EL (cell line): ENCODE measurements around the gene NR3C2.

ENCODE experiments used
- DNase-seq: peaks from one replicate; pipeline ENCODE4 v3.0.0-alpha.2; 2016

The NR3C2 gene

DNA sequence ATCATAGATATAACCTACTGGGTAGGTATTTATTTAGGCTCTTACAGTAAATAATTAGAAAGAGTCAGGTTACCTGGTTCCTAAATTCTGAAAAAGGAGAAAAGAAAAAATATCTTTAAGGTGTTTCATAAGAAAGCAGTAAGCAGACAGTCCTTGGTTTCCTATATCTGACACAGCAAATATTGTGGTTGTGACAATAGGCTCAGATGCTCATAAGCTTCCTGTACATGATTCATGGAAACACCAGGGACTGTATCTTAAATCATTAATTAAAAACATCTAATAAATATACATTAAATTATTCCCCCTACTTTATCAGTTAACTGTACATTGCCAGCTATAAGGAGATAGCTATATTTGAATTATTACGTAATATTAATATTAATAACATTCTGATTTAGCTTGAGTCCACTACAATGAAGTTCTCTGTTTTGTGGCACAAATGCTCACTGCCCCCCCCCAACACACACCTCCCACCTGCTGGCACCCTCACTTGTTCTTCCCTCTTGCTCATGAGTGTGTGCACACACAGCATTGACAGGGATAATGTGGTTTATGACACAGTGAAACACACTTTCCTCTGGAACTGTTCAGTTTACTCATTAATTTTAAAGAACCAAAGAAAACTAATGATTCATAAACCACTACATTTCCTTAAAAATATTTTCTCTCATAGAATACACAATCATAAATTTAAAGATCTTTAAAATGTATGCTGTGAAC is 187.4 kb downstream of the NR3C2 start:
- no peak for DNase-seq

DNA sequence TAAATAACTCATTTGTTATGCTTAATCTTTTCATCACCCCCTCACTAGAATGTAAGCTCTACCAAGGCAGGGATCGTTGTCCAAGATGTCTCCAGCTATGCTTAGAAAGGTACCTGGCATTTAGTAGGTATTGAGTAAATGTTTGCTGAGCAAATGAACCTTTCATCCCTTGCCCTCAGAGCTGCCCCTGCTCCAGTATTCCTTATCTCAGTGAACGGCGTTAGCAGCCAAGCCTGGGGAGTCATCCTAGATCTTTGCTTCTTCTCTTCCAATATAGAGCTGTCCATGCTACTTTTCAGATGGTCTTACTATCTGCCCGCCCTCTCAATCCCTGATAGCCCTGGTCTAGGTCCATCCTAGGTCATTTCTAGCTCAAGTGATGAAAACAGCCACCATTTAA is 188.4 kb downstream of the NR3C2 start:
- DNase-seq: no peak

- DNase-seq: no peak
These were observed 193.4 kb downstream of the NR3C2 start for GRCh38 chr4:148248824-148249223.

DNA sequence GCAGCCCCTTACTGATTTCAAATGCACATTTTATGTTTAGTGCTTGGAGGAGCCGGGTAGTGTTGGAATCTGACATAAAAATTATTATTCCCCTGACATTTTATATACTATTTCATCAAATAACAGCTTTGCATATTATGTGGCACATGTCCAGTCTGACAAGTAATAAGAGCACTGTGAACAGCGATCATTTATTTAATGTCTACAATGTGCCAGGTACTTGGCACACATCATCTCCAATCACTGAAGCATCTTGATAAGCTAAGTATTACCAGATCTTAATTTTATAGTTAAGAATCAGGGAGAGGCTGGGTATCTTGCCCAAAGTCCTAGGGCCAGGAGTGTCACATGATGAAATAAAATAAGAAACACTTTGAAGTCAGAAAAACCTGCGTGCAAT is 197.2 kb downstream of the NR3C2 start:
- no peak for DNase-seq

DNA sequence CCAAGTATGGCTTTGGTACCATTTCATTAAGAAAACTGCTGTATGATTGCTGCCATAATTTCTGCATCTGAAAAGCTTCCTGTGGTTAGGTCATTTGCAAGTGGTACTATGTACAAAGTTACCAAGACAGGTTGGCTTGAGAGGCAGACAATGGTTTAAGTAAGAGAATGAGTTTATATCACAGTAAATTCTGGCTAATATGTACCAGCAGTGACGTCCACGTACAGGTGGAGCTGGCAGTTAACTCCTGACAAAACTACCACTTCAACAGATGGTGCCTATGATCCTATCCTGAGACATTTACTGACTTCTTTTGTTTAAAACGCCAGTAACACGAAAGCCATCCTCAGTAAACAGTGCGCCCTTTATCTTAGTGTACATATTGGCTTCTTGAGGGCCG is 198.4 kb downstream of the NR3C2 start:
- DNase-seq: no peak

DNA sequence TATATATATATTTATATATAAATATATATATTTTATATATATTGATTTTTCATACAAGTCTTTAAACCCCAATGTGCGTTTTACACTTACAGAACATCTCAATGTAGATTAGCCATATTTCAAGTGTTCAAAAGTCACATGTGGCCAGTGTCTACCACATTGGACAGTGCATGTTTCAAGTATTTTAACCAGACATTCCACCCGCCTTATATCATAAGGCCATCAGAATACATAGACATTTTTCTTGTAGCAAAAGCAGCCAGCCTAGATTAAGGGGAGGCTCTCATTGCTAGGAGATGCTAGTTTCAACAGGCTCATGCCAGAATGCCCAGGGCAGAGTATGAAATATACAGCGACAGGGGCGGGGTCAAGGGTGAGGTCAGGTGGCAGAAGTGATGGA is 202.0 kb downstream of the NR3C2 start:
- DNase-seq: no peak

DNA sequence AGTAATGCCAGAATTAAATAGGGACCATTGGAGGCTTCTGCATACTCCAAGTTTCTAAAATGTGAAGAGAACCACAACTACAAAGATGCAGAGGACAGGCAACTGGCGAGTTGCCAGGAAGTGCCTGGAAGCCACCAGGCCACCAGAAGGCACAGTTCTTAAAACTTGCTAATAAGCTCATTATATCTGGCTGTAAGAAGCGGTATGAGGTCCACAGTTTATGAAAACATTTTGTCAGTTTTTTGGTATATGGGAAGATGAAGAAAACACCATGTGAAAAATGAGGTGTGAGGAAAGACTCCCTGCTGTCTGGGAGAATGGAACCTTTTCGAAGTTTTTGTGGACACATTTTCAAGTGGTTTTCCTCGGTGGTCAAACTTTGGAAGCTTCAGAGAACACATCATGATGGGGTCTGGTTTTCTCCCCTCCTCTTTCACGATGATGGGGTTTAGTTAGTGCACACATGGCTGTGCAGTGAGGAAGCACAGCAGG is 202.7 kb downstream of the NR3C2 start:
- DNase-seq: no peak

- no peak for DNase-seq
These were observed 203.3 kb downstream of the NR3C2 start for GRCh38 chr4:148238811-148239493.

DNA sequence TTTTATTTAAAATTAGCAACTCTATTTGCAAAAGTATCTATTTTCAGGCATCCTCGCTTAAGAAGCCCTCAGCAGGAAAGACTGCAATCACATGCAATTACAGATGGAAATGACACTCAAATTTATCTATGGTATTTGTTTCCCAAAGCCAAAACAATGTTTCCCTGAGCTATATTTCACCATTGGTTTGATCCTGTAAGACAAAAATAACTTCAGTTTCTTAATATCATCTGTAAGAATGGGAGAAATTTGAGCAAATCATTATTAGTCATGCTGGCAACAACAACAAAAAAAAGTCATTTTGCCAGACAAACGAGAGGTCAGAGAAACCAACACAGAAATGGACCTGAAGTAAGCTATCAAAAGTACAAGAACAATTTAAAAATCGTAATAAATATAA is 204.1 kb downstream of the NR3C2 start:
- DNase-seq: no peak

GRCh38 chr4:148235809-148236208 is 206.4 kb downstream of the NR3C2 start:
- no peak for DNase-seq

DNA sequence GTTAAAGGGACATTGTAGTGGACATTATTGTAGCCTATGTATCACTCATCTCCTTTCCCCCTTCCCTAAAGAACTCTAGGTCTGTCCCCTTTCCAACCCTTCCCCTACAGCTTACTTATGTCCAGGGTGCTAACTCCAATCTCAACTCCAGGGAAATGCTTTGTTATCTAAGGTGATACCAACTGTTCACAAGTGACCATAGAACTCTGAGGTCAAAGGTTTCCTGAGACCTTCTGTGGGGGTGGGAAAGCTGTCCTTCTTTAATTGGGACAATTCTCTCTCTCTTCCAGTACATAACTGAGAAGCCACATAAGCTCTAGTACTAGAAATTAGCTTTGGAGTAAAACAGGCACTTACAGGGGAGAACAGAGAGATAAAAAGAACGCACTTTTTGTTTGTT is 212.4 kb downstream of the NR3C2 start:
- DNase-seq: no peak

DNA sequence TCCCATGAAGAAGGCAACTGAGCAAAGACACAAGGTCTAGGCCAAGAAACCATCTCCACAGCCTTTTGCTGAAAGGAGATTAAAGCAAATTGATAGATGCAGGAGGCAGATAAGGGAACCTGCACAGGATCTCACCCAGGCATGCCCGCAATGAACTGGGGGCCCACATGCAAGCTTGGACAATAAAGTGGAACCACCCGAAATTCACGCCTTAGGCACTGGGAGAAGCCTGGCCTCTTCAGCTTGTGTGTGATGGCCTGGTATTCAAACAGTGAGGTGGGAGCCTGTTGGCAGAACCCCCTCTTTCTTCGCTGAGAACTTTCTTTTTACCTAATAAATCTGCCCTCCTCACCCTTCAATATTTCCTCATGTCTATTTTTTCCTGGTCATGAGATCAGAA is 213.2 kb downstream of the NR3C2 start:
- no peak for DNase-seq

DNA sequence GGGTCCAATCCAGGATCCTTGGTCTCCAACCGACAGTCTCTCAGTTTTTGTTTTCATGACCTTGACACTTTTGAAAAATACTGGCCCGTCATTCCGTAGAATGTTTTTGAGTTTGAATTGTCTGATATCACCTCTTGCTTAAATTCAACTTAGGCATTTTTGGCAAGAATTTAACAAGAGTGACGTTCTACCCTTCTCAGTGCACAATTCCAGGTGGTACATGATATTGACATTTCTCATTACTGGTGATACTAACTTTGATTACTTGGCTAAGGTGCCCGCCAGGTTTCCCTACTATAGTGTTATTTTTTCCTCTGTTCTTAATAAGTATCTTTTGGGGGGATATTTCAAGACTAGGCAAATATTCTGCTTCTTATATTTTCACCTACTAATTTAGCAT is 215.1 kb downstream of the NR3C2 start:
- DNase-seq: no peak

DNA sequence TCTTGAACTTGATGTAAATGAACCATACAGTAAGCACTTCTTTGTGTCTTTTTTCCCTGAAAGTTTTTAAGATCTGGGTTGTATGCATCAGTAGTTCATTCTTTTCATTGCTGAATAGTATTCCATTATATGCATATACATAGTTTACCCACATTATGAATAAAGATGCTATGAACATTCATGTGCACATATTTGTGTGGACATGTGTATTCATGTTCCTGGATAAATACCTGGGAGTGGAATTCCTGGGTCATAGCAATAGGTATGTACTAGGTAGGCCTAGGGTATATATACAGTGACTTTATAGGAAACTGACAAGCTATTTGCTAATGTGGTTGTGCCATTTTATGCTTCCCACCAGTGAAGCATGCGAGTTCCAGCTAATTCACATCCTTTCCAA is 215.9 kb downstream of the NR3C2 start:
- no peak for DNase-seq

DNA sequence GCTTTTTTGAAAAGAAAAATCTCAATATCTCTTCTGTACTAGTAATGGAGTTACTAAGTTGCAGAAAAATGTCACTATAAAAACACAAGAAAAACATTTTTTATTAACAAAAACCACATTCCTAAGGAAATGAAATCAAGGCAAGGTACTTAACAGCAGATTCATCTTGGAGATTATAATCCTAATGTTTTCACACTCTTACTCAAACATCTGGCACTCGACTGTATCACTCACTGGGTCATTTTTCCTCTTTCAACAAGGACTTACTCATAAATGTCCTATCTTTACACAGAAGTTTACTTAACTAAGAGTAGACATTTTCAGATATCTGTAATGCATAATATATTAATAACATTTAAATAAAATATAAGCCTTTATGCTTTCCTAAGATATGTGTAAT is 216.6 kb downstream of the NR3C2 start:
- no peak for DNase-seq

DNA sequence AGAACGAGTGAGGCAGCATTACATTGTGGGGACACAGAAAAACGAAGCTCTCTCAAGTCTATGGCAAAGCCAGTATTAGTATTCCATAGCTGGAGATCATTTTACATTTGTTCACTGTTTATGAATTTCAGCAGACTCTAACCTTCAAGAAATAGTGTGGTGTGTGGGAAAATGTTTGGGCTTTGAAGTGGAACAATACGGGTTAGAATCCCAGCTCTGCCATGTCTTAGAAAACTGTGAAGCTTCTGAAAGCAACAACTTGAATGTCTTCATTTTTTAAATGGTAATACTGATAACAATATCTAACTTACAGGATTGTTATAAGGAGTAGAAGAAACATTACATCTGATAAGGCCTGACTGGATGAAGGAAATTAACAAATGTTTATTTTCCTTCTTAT is 217.7 kb downstream of the NR3C2 start:
- DNase-seq: no peak

DNA sequence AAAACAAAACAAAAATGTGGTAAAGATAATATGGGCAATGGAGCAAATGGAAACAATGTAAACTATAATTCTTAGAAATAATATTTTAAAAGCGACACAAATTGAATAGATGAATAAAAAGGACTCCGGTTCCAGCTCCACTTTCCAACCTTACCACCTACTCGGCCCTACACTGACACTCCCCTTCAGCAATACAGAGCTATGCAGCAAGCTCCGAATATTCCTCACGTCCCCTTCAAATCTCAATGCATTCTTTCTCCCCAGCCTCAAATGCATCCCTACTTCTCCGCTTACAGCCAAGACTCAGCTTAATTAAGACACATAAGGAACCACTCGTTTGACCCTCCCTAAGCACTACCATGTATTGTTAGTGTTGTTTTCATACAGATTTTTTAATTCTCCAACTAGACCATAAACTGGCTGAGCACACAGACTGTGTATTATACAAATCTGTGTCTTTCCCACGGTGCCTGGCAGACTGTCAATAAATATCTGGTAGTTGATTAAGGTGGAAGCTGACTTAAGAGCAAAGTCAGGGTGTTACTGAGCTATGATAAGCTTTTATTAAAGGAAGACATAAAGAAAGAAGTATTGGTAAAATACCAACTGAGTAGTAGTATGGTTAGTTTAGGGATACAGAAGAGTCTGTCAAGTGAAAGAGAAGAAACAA is 219.1 kb downstream of the NR3C2 start:
- DNase-seq: no peak

DNA sequence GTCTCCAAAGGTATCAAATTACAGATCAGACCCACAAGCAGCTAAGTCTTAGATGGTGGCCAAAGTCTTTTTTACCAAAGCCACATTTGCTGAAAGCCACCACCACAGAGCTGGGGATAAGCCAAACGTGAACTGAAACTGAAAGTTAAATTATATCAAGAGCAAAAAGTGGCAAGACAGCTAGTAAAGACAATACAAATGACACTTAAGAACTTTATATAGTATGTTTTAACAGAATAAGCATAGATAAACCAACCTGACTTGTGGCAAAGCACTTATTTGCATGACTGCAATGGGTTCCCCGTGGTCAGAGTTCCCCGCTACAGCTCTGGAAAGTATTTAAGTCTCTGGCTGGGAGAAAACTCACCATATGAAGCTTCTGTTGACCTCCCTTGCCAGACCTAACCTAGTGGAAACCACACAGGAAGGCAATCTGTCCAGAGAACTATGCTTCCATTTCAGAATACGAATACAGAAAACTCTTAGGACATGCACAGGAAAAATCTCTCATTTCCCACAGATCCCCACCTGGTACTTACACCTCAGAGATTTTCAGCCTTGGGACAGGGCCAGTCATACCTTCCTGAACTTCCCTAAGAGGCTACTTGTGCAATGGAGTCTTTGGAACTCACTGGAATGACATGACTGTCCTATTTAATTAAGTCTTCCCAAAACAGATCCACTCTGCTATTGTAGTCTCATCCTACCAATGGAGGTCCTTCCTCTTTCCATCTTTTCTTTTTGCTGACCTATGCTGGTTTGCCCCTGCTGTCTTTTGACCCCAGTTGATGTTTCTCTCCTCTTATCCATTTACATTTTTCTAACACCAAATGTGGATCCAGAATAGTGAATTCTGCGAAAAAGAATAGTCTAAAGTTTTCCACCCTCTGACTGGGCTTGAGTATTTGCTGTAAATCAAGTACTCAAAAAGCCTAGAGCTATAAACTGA is 225.1 kb downstream of the NR3C2 start:
- no peak for DNase-seq

DNA sequence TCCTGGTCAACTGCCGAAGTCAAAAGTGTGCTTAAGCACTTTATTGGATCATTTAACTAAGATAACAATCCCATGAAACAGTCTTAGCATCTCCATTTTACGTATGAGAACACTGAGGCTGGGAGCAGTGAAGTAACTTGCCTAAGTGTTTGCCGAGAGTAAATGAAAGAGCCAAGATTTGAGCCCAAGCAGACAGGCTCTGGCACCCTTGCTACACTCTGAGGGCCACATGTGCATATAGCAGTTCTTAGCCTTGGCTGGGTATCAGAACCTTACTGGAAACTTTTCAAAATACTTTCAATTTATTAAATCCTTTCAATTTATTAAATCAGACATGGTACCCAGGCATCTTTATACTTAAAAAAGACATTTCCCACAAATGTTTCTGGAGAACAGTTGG is 225.9 kb downstream of the NR3C2 start:
- no peak for DNase-seq

- DNase-seq: no peak
These were observed 227.0 kb downstream of the NR3C2 start for GRCh38 chr4:148215202-148215601.

DNA sequence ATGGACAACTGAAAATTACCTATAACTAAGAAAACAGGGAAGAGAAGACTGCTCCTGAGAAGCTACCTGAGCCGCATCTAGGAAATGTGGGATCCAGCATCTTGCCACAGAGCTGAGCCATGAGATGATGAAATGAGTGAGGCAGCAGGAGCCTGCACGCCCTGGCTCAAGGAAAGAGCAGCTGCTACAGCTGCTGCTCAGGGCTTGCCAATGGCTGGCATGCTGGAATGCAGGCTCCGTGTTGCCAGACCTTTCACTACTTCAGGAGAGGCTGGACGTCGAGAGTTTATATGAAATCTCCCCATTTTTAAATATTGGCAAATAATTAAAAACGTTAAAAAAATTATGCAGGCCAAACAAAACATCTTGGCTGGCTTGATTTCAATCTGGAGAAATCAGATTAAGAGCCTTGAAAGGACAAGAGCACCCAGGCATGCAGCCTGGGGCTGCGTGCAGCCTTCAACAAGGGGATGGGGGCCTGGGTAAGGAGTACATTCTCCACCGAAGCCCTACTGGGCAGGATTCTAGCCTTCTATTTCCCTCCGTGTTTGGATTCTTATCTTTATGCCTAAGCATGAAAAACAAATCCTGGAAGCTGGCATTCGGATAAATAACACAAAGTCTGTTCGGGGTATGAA is 227.6 kb downstream of the NR3C2 start:
- no peak for DNase-seq

GRCh38 chr4:148211533-148211932 is 230.7 kb downstream of the NR3C2 start:
- DNase-seq: no peak
